SK-MEL-5 (cell line): ENCODE data around the gene KIDINS220. TPM values are rescaled to one million over a fixed set of nuclear protein-coding genes. Genes with fewer than 3 reads are reported as not detected.

Source experiments
- DNase-seq: peaks from one replicate; pipeline ENCODE4 v3.0.0-alpha.2; 2016; ENCODE audit warnings: low read depth, low spot score
- in situ Hi-C: cut with HindIII; loops from 2 replicates; pipeline ENCODE4 v1.10.0; 2016; ENCODE audit warnings: low sequenced_read_pairs, high pct_unique_total_duplicates, low pct_unique_long_range_greater_than_20kb
- total RNA-seq: library from RNA; depleted of rRNA; stranded (reverse); fragments of >200 nt; shearing (Covaris generic); gene quantifications from 2 replicates; pipeline ENCODE4 v1.2.3, GENCODE V29; 2014; rRNA removed

The KIDINS220 gene
- total RNA-seq, 1 experiment from 2014 or later: 54.5 TPM

DNA sequence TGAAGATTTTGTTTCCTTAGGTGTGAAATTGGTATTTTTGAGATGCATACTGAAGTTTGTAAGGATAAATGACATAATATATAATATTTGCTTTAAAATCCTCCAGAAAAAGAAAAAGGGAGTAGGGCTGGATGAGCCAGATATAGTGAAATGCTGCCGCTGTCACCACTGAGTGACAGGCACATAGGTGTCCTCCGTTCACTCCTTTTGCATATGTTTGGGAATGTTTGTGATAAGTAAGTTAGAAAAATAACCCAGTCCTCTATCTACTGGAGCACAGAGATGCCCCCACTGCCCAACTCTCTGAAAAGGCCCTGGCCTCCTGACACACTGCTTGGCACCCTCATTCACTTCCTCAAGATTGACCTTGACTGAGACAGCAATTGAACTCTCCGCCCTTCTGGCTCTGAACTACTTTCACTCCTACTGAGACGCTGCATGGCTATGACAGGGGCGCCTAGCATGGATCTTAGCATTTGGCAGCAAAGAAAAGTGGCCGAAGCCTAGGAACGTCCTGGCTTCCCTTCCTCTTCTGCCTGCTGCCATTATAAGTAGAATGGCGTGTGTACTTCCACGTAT, 145.5 kb downstream of the KIDINS220 start:
- in situ Hi-C loops: no loop called here
- DNase-seq: no peak

DNA sequence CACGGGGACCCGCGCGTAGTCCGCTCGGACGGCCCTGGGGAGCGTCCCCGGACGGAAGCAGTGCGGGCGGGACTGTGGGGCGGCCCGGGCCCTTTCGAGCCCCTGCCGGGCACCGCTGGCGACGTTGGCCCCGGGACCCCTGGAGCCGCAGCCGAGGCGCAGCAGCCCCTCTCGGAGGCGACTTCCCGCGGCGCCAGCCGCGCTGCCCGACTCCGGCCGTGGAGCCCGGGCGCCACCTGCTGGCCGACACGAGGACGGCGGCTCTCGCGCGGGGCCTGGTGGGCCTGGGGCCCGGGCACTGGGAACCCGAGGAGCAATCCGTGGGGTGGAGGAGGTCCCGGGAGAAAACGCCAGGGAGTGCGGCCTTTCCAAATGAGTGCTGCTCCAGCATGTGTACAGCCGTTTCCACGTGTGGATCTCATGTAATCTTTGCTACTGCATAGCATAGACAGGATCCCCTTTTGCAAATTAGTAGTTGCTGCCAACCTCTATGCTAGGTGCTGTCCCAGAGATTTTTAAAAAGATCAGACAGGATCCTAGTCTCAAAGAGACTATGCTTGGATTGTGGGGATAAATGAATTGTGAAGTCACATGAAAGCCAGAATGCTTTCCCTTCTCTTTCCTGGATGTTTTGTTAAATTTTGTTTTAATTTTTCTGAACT, 151.6 kb downstream of the KIDINS220 start:
- in situ Hi-C loops: no loop called here
- DNase-seq: peak; percentile 66

DNA sequence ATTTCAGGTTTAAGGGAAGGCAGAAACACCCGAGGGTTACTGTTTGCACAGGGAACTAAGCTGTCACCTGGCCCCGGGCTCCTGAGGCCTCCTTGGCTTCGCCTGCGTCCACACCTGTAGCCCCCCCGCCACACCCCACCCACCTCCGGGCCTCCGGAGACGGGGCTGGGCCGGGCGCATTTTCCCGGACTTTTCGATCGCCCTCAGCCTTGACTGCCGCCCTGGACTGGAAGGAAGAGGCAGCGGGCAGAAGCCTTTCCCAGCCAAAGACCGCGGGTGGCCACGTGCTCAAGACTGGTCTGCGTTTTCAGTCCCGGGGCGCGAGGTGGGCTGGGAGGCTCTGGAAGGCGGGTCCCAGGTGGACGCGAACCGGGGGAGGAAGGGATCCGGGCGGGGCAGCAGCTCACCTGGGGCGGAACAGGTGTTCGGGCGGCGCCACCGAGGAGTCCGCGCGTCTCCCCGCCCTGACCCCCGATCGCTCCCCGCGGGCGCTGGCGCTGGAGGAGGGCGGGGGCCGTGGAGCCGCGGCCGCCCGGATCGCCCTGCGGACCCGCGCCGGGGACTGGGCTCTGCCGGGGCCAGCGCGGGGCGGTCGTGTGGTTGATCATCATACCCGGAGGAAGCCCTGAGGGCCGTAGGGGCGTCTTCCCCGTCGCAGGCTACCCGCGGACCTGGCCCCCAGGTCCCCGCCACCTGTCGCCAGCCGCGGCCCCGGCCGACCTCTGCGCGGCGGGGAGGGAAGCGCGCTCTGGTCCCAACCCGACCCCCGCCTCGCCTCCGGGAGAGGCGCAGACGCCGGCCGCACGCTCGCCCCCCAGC, 152.3 kb downstream of the KIDINS220 start:
- in situ Hi-C loops: no loop called here
- DNase-seq: no peak

DNA sequence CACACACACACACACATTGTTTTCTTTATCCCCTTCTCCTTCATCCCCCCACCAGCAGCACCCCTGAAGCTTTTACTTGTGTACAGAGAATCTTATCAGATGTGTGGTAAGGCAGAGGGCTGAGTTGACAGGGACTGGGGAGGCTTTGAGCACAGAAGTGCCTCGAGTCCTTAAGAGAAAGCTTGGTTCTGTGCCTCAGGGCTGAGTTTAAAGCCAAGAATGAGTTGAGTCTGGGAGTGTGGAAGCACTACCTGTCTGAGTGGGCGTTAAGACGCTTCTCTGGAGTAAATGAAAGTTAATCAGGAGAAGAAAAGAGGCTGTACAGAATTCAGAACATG, 152.9 kb downstream of the KIDINS220 start:
- in situ Hi-C loops: no loop called here
- no peak for DNase-seq

DNA sequence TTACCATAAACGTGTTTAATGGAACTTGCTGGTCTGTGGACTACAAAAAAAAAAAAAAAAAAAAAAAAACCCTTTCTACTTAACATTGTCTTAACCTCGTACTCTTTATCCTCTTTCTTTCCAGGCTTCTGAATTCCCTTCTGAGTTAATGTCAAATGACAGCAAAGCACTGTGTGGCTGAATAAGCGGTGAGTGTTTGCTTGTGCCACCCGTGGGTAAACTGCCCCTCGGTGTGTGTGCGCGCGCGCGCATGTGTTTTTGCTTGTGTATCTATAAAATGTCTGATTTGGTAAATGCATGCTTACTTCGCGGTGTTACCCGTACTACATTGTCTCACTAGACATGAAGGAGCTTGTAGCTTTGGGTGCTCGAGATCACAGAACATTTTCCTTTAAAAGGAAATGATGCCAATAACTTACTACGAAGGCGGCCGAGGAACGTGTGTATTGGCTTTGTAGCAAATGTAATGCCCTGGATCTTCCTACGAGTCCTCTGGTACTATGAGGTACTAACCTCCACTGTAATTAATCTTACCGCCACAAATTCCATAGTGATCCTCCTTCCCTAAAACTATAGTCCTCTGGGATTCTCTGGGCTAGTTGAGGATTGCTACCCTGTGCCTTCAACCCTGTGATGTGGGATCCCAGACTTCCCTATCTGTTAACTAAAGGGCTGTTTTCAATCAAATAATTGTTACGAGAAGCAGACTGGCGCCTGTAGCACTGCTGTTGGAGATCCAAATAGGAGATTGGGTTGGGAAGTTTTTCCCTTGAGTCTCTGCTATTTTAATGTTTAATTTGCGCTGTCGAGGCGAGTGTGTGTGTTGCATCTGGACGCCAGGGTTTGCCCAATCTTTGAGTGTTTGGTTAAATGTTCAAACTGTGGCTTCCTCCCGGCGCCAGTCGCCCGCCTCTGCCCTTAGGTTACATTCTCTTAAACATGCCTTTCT, 154.4 kb downstream of the KIDINS220 start:
- in situ Hi-C loops: no loop called here
- DNase-seq: peak; percentile 46

DNA sequence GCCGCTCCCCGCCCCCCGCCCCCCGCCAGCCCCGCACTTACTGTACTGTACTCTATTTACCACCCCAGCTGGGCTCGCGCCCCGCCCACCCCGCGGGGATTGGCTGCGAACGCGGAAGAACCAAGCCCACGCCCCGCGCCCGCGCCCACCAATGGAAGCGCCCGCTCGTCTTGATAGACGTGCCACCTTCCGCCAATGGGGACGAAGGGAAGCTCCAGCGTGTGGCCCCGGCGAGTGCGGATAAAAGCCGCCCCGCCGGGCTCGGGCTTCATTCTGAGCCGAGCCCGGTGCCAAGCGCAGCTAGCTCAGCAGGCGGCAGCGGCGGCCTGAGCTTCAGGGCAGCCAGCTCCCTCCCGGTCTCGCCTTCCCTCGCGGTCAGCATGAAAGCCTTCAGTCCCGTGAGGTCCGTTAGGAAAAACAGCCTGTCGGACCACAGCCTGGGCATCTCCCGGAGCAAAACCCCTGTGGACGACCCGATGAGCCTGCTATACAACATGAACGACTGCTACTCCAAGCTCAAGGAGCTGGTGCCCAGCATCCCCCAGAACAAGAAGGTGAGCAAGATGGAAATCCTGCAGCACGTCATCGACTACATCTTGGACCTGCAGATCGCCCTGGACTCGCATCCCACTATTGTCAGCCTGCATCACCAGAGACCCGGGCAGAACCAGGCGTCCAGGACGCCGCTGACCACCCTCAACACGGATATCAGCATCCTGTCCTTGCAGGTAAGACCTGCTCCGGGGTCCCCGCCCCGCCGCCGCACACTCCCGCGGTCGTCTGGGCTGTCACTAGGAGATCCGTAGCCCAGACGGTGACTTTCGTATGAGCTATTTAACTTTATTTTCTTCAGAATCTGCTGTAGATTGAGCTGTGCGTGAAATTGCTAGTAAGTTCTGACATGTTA, 155.4 kb downstream of the KIDINS220 start, which contains the start of gene ID2:
TSS of gene ID2 (plus strand) at position 271 of the 907 bp plus-strand sequence. CDS start at position 381, 110 bp downstream.
- peak; percentile 99 for DNase-seq

DNA sequence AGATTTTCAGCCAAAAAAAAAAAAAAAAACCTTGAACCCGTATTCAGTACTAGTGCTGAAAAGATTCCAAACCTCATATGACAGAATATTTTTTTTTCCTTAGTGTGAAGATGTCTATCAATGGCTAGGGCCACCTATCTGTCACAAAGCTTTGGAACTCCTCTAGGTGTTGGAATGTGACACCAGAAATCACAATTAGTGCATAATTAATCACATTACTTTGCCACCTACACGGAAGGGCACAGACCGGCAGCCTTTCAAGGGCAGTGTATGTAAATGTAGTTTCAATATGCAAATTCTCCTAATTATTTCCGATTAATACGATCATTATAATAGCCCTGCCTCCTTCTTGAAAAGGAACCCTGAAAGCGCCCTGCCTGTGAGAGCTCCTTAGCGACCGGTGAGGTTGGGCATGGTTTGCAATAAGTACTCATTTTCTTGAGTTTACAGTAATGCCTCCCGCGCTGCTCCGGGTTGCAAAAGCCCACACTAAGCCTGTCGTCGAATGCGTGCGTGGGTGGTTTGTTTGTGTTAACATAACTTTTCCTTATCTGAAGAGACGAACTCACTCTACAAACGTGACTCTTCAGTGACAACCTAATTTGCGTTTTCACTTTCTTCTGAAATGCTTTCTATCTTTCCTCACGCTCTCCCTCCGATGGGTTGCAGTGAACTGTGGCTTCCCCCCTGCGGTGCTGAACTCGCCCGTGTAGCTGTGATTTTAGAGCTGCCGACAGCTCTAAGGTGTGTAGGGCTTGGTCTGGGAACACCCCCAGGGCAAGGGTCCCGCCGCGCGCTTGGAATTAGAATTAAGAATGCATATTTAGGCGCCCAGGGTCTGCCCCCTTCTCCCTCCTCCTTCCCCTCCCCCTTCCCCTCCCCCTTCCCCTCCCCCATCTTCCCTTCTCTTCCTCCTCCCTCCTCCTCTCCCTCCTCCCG, 156.3 kb downstream of the KIDINS220 start:
- DNase-seq: peak; percentile 72
- in situ Hi-C loops: no loop called here

More for the DNA sequence above, 155.4 kb downstream of the KIDINS220 start, which contains the start of gene ID2:
- in situ Hi-C loops: no loop called here

DNA sequence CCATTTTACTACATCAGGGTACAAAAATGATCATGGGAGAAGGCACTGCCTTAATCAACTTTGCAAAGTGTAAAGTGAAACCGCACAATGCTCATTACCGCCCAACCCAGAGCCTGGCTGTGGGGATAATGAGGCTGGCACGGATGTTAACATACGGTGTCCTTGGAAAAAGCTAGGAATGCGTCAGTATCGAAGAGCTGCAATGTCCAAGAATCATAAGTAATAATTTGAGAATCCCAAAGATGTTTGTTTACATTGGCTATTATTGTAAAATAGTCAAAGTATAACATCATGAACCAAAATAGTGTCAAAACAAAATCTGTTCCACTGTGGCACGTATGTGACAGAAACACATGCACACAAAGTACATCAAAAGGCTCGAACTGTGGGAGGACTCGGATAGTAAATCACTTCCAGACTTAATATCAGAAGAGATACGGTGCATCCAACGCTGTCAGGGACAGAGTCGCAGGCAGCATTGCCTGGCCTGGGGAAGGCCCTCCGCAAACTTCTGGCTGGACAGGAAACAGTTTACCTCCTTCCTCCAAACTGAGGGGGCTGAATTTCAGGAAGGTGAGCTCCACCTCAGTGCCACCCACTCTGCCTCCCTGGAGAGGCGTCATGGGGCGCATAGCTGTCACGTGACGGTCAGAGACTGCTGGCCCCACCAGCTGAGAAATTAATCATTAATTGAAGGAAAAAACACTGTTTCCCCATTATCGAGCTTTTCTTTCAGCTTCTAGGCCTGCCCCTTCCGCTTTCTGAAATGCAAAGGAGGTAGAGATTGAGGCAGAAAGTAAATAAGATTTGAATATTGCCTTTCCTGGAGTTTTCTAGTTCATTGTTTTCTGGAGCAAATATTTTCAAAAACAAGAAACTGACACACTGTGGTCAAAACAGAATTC, 157.3 kb downstream of the KIDINS220 start:
- DNase-seq: peak; percentile 69
- in situ Hi-C loops: no loop called here

DNA sequence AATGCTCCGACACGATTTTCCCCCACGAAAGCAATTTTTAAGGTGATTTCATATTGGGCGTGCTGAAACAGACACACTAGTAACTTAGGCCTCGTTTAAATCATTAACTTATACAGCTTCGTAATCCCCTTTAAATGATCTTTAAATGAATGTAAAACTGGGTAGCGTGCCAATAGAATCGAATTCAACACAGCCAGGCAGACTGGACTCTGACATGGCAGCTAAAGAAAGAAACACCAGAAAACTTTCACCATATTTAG, 157.9 kb downstream of the KIDINS220 start:
- in situ Hi-C loops: no loop called here
- no peak for DNase-seq

Other genes starting within 250 kb of the KIDINS220 start
- 61.5 and 66.3 TPM in 2 replicates for gene ID2, start 155.6 kb downstream of the KIDINS220 start, total RNA-seq
- gene MBOAT2, start 166.1 kb upstream of the KIDINS220 start, total RNA-seq: 11.5 and 15.6 TPM in 2 replicates